OCI-LY3 (cell line): ENCODE results near the gene TRMT61A.

Experiments used
- H2AFZ ChIP-seq: fragments of 200-600, 300-600 bp; shearing (Covaris generic); 2 replicates; pipeline ENCODE4 v1.6.0; 2014; ENCODE audit warnings: antibody characterized with exemption, low read depth, low read length
- H3K27ac ChIP-seq: fragments of 200-600, 300-600 bp; sonication (generic); 2 replicates; pipeline ENCODE4 v1.5.1; 2014; ENCODE audit warnings: mild to moderate bottlenecking, low read length, moderate library complexity, mixed read lengths
- H3K27me3 ChIP-seq: fragments of 200-600, 300-600 bp; sonication (generic); 2 replicates; pipeline ENCODE4 v1.6.1; 2014; ENCODE audit warnings: low read depth, low read length, mixed read lengths
- H3K36me3 ChIP-seq: fragments of 200-600, 300-600 bp; sonication (generic); replicated peaks from 2 replicates; pipeline ENCODE3; 2014; ENCODE audit warnings: low read depth, low read length, mixed read lengths
- H3K4me1 ChIP-seq: fragments of 300-600, 200-600 bp; sonication (generic); 2 replicates; pipeline ENCODE4 v1.6.1; 2014; ENCODE audit warnings: low read length, mixed read lengths
- H3K4me2 ChIP-seq: fragments of 200-600, 300-600 bp; sonication (generic); 2 replicates; pipeline ENCODE4 v1.6.1; 2014; ENCODE audit warnings: low read length, mixed read lengths
- H3K4me3 ChIP-seq: fragments of 300-600, 200-600 bp; sonication (generic); 2 replicates; pipeline ENCODE4 v1.5.1; 2014; ENCODE audit warnings: antibody characterized with exemption, mild to moderate bottlenecking, low read length, moderate library complexity
- H3K79me2 ChIP-seq: fragments of 300-600, 200-600 bp; shearing (Covaris generic); 2 replicates; pipeline ENCODE4 v1.6.1; 2014; ENCODE audit warnings: mild to moderate bottlenecking, low read length, mixed read lengths
- H3K9ac ChIP-seq: fragments of 300-600, 200-600 bp; shearing (Covaris generic); 2 replicates; pipeline ENCODE4 v1.6.0; 2014; ENCODE audit warnings: mild to moderate bottlenecking, low read length, moderate library complexity
- H3K9me3 ChIP-seq: fragments of 200-600, 300-600 bp; shearing (Covaris generic); 2 replicates; pipeline ENCODE4 v1.6.1; 2014; ENCODE audit warnings: low read length, mixed read lengths; ENCODE audit not compliant: insufficient read depth
- H4K20me1 ChIP-seq: fragments of 200-600, 300-600 bp; sonication (generic); 2 replicates; pipeline ENCODE4 v1.6.1; 2016; ENCODE audit warnings: low read length, mixed read lengths; ENCODE audit not compliant: insufficient read depth
- EZH2phosphoT487 ChIP-seq: fragments of 200-600 bp; shearing (Covaris generic); IDR thresholded peaks from 2 replicates; pipeline ENCODE4 v1.6.1; 2018; ENCODE audit warnings: antibody characterized with exemption, mixed run types, low read depth
- TF ChIP-seq, protein P1 (sequence below): fragments of 200-600, 300-600 bp; sonication (generic); IDR thresholded peaks from 2 replicates; pipeline ENCODE4 v1.5.1; 2014; ENCODE audit warnings: antibody characterized with exemption, low read length, low read depth

The TRMT61A gene

DNA sequence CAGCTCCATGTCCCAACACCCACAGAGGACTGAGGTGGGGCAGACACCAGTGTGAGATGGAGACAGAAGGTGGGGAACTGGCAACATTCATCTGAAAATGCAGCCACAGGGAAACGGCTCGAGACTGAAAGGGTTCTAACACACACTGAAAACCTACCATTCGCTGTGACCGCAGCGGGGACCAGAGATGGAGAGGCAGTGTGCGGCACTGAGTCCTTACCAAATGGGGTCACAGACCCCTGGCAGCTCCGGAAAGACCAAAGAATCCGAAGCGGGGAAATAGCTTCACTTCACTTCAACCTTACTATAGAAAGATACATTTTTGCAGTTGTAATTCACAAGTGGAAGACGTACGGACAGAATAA, 23.8 kb downstream of the TRMT61A start:
- H3K27me3 ChIP-seq = no peaks in the 10 kb centered on the region
- H3K9me3 ChIP-seq = no peaks in the 10 kb centered on the region
- H4K20me1 ChIP-seq = no peaks in the 10 kb centered on the region
- no peak overlapping the region for H3K27ac ChIP-seq
- no peak overlapping the region for H3K4me2 ChIP-seq
- H3K79me2 ChIP-seq = peaks cover 9% of the 10 kb centered on the region
- no peak overlapping the region for H3K9ac ChIP-seq
- H2AFZ ChIP-seq = no peak overlapping the region
- no peak overlapping the region for H3K4me3 ChIP-seq
- TF ChIP-seq, protein P1, sequence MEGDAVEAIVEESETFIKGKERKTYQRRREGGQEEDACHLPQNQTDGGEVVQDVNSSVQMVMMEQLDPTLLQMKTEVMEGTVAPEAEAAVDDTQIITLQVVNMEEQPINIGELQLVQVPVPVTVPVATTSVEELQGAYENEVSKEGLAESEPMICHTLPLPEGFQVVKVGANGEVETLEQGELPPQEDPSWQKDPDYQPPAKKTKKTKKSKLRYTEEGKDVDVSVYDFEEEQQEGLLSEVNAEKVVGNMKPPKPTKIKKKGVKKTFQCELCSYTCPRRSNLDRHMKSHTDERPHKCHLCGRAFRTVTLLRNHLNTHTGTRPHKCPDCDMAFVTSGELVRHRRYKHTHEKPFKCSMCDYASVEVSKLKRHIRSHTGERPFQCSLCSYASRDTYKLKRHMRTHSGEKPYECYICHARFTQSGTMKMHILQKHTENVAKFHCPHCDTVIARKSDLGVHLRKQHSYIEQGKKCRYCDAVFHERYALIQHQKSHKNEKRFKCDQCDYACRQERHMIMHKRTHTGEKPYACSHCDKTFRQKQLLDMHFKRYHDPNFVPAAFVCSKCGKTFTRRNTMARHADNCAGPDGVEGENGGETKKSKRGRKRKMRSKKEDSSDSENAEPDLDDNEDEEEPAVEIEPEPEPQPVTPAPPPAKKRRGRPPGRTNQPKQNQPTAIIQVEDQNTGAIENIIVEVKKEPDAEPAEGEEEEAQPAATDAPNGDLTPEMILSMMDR = no peak
- TF ChIP-seq EZH2phosphoT487 = no peak
- H3K4me1 ChIP-seq = no peaks in the 10 kb centered on the region
- H3K36me3 ChIP-seq = no peaks in the 10 kb centered on the region

DNA sequence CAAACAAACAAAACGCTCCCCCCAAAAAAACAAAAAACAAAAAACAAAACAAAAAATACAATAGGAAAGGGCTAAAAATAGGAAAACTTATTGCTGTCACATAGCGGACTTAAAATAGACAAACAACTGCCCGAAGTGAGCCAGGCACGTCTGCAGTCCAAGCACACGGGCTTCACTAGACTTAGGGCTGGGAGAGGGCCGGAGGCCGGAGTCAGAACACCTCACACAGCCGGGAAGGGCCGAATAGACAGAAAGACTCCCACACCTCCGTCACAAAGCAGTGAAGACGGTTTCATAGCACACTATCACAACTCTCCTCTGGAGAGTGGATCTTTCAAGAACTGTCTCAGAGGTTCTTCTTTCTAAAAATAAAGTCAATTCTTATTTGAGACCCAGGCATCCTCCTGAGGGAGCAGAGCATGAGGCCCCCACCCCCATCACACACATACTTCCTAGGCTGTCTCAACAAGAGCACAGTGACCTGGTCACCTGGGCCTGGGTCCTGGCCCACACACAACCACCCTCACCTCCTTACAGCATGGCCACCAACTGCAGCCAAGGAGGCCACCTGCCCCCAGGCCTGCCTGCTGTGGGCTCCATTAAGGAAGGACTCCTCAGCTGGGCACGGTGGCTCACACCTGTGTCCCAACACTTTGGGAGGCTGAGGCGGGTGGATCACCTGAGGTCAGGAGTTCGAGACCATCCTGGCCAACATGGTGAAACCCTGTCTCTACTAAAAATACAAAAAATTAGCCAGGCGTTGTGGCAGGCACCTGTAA, 26.8 kb downstream of the TRMT61A start:
- Histone ChIP-seq H2AFZ (no peak overlapping the region), H3K9me3 (no peaks in the 10 kb centered on the region), H3K4me1 (peaks cover 3% of the 10 kb centered on the region), H3K9ac (no peak overlapping the region), H3K27ac (no peak overlapping the region), H3K4me2 (no peak overlapping the region), H3K4me3 (no peak overlapping the region), H3K27me3 (no peaks in the 10 kb centered on the region), H3K79me2 (peaks cover 39% of the 10 kb centered on the region), H4K20me1 (peaks cover 23% of the 10 kb centered on the region), H3K36me3 (peaks cover 28% of the 10 kb centered on the region)
- no peak for TF ChIP-seq EZH2phosphoT487
- TF ChIP-seq, protein P1 = no peak

DNA sequence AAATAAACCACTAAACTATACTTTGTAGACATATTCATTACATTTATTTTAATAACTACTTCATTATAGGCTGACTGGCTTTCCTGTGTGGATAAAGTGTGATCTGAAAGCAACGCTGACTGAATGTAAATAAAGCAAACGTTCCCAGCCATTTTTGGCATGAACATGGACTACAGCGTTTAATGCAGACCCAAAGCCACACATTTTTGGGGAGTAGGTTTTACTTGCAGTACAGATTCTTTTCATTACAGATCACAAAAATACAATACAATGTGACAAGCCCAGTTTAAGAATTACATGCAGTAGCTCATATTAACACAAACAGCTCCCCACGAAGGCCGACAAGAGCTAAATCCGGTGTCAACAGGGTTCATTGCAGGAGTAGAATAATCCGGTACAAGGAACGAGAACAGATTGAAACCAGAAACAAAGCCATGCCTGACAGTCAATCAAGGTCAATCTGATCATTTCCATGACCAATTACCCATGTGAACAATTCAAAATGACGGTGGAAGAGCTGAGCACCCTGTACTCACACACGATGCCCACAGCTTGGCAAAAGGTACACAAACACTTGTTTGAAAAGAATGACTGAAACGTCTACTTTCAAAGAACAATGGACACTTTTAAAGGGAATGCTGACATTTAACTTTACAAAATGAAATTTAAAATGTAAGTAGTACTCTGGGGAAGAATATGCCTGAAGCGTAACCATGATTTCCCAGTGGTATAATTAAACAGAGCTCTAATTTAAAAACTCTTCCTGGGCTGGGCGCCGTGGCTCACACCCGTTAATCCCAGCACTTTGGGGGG, 28.2 kb downstream of the TRMT61A start:
- TF ChIP-seq, protein P1 = no peak
- no peak for TF ChIP-seq EZH2phosphoT487
- Histone ChIP-seq H2AFZ (no peak overlapping the region), H3K9ac (no peak overlapping the region), H3K9me3 (no peaks in the 10 kb centered on the region), H3K4me1 (peaks cover 9% of the 10 kb centered on the region), H3K4me2 (no peak overlapping the region), H3K4me3 (no peak overlapping the region), H3K36me3 (peaks cover 29% of the 10 kb centered on the region), H3K27me3 (no peaks in the 10 kb centered on the region), H3K79me2 (peaks cover 53% of the 10 kb centered on the region), H3K27ac (no peak overlapping the region), H4K20me1 (peaks cover 34% of the 10 kb centered on the region)
